Fibroblast of lung (primary cell): ENCODE data around the gene DUS4L. TPM values are rescaled to one million over a fixed set of nuclear protein-coding genes. Genes with fewer than 3 reads are reported as not detected.
A peak's percentile ranks its signal among the peaks of the same experiment; 100 is the strongest.

Experiments used
- DNase-seq, 2 donors: peaks; one replicate each; pipeline versions ENCODE4 v3.0.0 to v3.0.0-alpha.2; 2010; ENCODE audit warnings: low read depth in 2 of 2
- H2AFZ ChIP-seq: 2 replicates; pipeline ENCODE4 v1.5.1; 2012; ENCODE audit warnings: low read length, control low read depth, inconsistent platforms
- H3K27ac ChIP-seq: 2 replicates; pipeline ENCODE4 v1.5.1; 2011; ENCODE audit warnings: low read length, control low read depth; ENCODE audit not compliant: insufficient read depth
- H3K27me3 ChIP-seq: 2 replicates; pipeline ENCODE4 v1.5.1; 2011; ENCODE audit warnings: mild to moderate bottlenecking, low read length; ENCODE audit not compliant: control insufficient read depth, insufficient read depth
- H3K36me3 ChIP-seq: 2 replicates; pipeline ENCODE4 v1.5.1; 2011; ENCODE audit warnings: low read length; ENCODE audit not compliant: control insufficient read depth, insufficient read depth
- H3K4me1 ChIP-seq: 2 replicates; pipeline ENCODE4 v1.5.1; 2011; ENCODE audit warnings: low read length; ENCODE audit not compliant: control insufficient read depth, insufficient read depth; ENCODE audit errors: extremely low read depth
- H3K4me2 ChIP-seq: 2 replicates; pipeline ENCODE4 v1.5.1; 2011; ENCODE audit warnings: low read length, control low read depth; ENCODE audit not compliant: insufficient read depth; ENCODE audit errors: extremely low read depth
- H3K4me3 ChIP-seq, 4 experiments: fragments of 200-600 bp in 1 of 4; sonication (generic) in 1 of 4; replicated peaks in 1 of 4; 2 replicates each; pipeline ENCODE4 v1.5.1; 2011 to 2016; ENCODE audit warnings: low read length in 4 of 4, low read depth in 3 of 4, mild to moderate bottlenecking in 3 of 4, control low read depth in 2 of 4, inconsistent platforms in 1 of 4, mixed read lengths in 1 of 4; ENCODE audit not compliant: insufficient read depth in 1 of 4; ENCODE audit errors: control extremely low read depth in 1 of 4
- H3K79me2 ChIP-seq: 2 replicates; pipeline ENCODE4 v1.5.1; 2012; ENCODE audit warnings: mild to moderate bottlenecking, low read length, inconsistent platforms; ENCODE audit not compliant: control insufficient read depth, insufficient read depth
- H3K9ac ChIP-seq: 2 replicates; pipeline ENCODE4 v1.5.1; 2011; ENCODE audit warnings: mild to moderate bottlenecking, low read length, control low read depth; ENCODE audit not compliant: insufficient read depth
- H3K9me3 ChIP-seq: 2 replicates; pipeline ENCODE4 v1.5.1; 2012; ENCODE audit warnings: low read depth, low read length; ENCODE audit not compliant: control insufficient read depth, insufficient read depth
- H4K20me1 ChIP-seq: 2 replicates; pipeline ENCODE4 v1.5.1; 2011; ENCODE audit warnings: low read length; ENCODE audit not compliant: control insufficient read depth, insufficient read depth; ENCODE audit errors: extremely low read depth
- CTCF ChIP-seq, 2 donors: IDR thresholded peaks in 1 of 2; conservative IDR thresholded peaks in 1 of 2; 1 replicate in 1 of 2; 2 replicates in 1 of 2; pipeline ENCODE4 v1.5.1; 2011 to 2012; ENCODE audit warnings: low read length in 2 of 2, control low read depth in 1 of 2, inconsistent platforms in 1 of 2, low read depth in 1 of 2, mild to moderate bottlenecking in 1 of 2
- EZH2 ChIP-seq: IDR thresholded peaks from 2 replicates; pipeline ENCODE4 v1.5.1; 2012; ENCODE audit warnings: low read length, control low read depth, mild to moderate bottlenecking; ENCODE audit errors: missing control alignments
- polyA plus RNA-seq, 2 donors: library from polyadenylated mRNA; depleted of rRNA in 1 of 2; stranded (reverse) in 1 of 2; unstranded in 1 of 2; fragments of >200 nt; gene quantifications; 2 replicates each; pipeline ENCODE4 v1.2.1, GENCODE V29; 2011 to 2012; ENCODE audit warnings: missing spikeins in 1 of 2
- total RNA-seq: library from RNA; depleted of rRNA; stranded (reverse); fragments of >200 nt; gene quantifications from 2 replicates; pipeline ENCODE4 v1.2.1, GENCODE V29; 2014

Gene DUS4L
- total and polyA plus RNA-seq, 2 donors (not counting 1 experiment from before 2014, with no cell fraction given) = 5.5 to 8.8 TPM

- Histone ChIP-seq H3K9me3 (no peaks in the 10 kb centered on the region), H2AFZ (no peak overlapping the region), H3K36me3 (no peaks in the 10 kb centered on the region), H3K27ac (no peak overlapping the region), H3K4me3 (no peak overlapping the region), H3K27me3 (no peaks in the 10 kb centered on the region), H3K9ac (no peak overlapping the region), H3K4me2 (no peak overlapping the region), H3K4me1 (no peaks in the 10 kb centered on the region), H3K79me2 (no peaks in the 10 kb centered on the region), H4K20me1 (no peaks in the 10 kb centered on the region)
- DNase-seq = no peak
- TF ChIP-seq CTCF (conservative IDR thresholded peaks at IDR 0.05 in 1 of 2, IDR thresholded peaks at IDR 0.05 in 1 of 2; ENCODE audit: low read depth in 1 of 2, low read length in 2 of 2) (no peak), EZH2 (no peak)
Measured at GRCh38 chr7:107605218-107605815, 41.5 kb downstream of the DUS4L start.

DNA sequence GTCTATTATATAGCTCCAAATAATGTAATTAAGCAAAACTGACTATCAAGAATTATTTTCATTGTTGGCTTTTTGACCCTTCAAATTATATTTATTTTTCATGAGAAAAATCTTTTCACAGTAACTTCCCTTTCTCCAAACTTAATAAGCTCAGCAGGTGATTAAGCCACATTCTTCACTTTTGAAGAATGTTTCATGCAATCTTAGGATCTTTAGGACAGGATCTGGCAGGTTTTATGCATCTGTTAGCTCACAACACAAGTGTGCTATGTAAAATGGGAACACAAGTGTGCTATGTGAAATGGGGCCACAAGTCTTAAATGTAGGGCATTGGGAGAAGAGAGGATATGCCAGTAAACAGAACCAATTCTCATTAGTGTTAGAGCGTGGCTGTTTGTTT is 42.5 kb downstream of the DUS4L start:
- H2AFZ ChIP-seq = no peak overlapping the region
- no peak for DNase-seq
- no peaks in the 10 kb centered on the region for H3K36me3 ChIP-seq
- TF ChIP-seq EZH2 (no peak), CTCF (conservative IDR thresholded peaks at IDR 0.05 in 1 of 2, IDR thresholded peaks at IDR 0.05 in 1 of 2; ENCODE audit: low read depth in 1 of 2, low read length in 2 of 2) (no peak)
- no peak overlapping the region for H3K4me3 ChIP-seq
- no peaks in the 10 kb centered on the region for H3K27me3 ChIP-seq
- H4K20me1 ChIP-seq = no peaks in the 10 kb centered on the region
- no peaks in the 10 kb centered on the region for H3K9me3 ChIP-seq
- H3K4me2 ChIP-seq = no peak overlapping the region
- H3K27ac ChIP-seq = no peak overlapping the region
- H3K79me2 ChIP-seq = no peaks in the 10 kb centered on the region
- no peaks in the 10 kb centered on the region for H3K4me1 ChIP-seq
- no peak overlapping the region for H3K9ac ChIP-seq

DNA sequence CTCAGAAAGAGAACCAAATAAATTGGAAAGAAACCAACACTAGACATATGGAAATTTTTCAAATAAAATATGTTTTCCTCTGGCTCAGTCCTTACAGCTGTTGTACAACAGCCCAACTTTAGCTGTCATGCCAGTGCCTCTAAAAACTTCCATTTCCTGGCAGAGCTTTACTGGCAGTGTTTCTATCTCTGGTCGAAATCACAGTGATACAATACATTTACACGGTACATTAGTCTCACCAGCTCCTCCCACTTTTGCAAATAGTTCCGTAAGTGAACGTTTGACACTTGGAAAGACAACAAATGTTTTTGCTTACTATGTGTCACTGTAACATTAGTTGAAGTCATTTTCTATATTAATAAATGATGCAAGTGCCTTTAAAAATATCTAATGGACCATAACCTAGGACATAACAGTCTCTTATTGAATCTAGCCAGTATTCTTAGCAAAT is 46.1 kb downstream of the DUS4L start:
- no peak overlapping the region for H3K4me3 ChIP-seq
- no peaks in the 10 kb centered on the region for H3K36me3 ChIP-seq
- no peaks in the 10 kb centered on the region for H3K79me2 ChIP-seq
- H3K4me2 ChIP-seq = no peak overlapping the region
- H3K27me3 ChIP-seq = no peaks in the 10 kb centered on the region
- H3K27ac ChIP-seq = no peak overlapping the region
- H3K4me1 ChIP-seq = no peaks in the 10 kb centered on the region
- H4K20me1 ChIP-seq = no peaks in the 10 kb centered on the region
- TF ChIP-seq CTCF (conservative IDR thresholded peaks at IDR 0.05 in 1 of 2, IDR thresholded peaks at IDR 0.05 in 1 of 2; ENCODE audit: low read depth in 1 of 2, low read length in 2 of 2) = no peak
- TF ChIP-seq EZH2 = no peak
- peak in 1 of 2 donors; percentile 15 for DNase-seq
- no peak overlapping the region for H2AFZ ChIP-seq
- no peaks in the 10 kb centered on the region for H3K9me3 ChIP-seq
- H3K9ac ChIP-seq = no peak overlapping the region
